ENCODE data around the gene ZBTB17. TPM values are rescaled to one million over a fixed set of nuclear protein-coding genes. Genes with fewer than 3 reads are reported as not detected.
"Not testable (repeated sequence)": the region's sequence is repeated elsewhere in the genome, so short reads cannot be mapped to it uniquely, and the experiment has no call there.

The ZBTB17 gene
- total RNA-seq, 2 donors from 2014 or later = 28.2 to 50.8 TPM

GRCh38 chr1:15899266-15899665 lies 76.6 kb downstream of the ZBTB17 start:
- no peak for DNase-seq (ENCODE audit: low spot score)
- no peak overlapping the region for H3K4me3 ChIP-seq
- TF ChIP-seq POLR2A (IDR thresholded peaks at IDR 0.05) (no peak), POLR2AphosphoS5 (IDR thresholded peaks at IDR 0.05) (no peak)
- H3K9me3 ChIP-seq = no peaks in the 10 kb centered on the region
- WGBS = 78% methylated on average over 9 of the region's 9 CpGs
- no peak overlapping the region for H3K27ac ChIP-seq
- no peaks in the 10 kb centered on the region for H3K36me3 ChIP-seq
- intact Hi-C loops (cut with DNase I) = no loop called here
- no peaks in the 10 kb centered on the region for H3K4me1 ChIP-seq (replicated peaks)
- H3K27me3 ChIP-seq (replicated peaks; ENCODE audit: insufficient read depth) = no peaks in the 10 kb centered on the region

- not testable (repeated sequence) for DNase-seq (ENCODE audit: low spot score); H3K4me1 ChIP-seq (replicated peaks)
Observed at GRCh38 chr1:15896841-15897610, 78.9 kb downstream of the ZBTB17 start.

GRCh38 chr1:15895233-15895632 lies 80.7 kb downstream of the ZBTB17 start:
- no peak for DNase-seq (ENCODE audit: low spot score)
- TF ChIP-seq POLR2A (IDR thresholded peaks at IDR 0.05) (no peak), POLR2AphosphoS5 (IDR thresholded peaks at IDR 0.05) (no peak), CTCF (IDR thresholded peaks at IDR 0.05) (no peak)
- H3K4me3 ChIP-seq = no peak overlapping the region
- no peaks in the 10 kb centered on the region for H3K36me3 ChIP-seq
- no peaks in the 10 kb centered on the region for H3K9me3 ChIP-seq
- H3K27ac ChIP-seq = no peak overlapping the region
- intact Hi-C loops (cut with DNase I) = no loop called here
- no peaks in the 10 kb centered on the region for H3K4me1 ChIP-seq (replicated peaks)
- H3K27me3 ChIP-seq (replicated peaks; ENCODE audit: insufficient read depth) = no peaks in the 10 kb centered on the region

More at GRCh38 chr1:15896841-15897610, 78.9 kb downstream of the ZBTB17 start:
- H3K9me3 ChIP-seq; H3K4me3 ChIP-seq; H3K36me3 ChIP-seq; intact Hi-C loops (cut with DNase I); H3K27ac ChIP-seq; H3K27me3 ChIP-seq (replicated peaks; ENCODE audit: insufficient read depth): not testable (repeated sequence)
- 97% methylated on average over 20 of the region's 20 CpGs for WGBS

GRCh38 chr1:15892857-15893599 lies 82.9 kb downstream of the ZBTB17 start:
- H3K36me3 ChIP-seq; DNase-seq (ENCODE audit: low spot score); intact Hi-C loops (cut with DNase I); H3K4me1 ChIP-seq (replicated peaks); H3K9me3 ChIP-seq; H3K4me3 ChIP-seq; H3K27me3 ChIP-seq (replicated peaks; ENCODE audit: insufficient read depth): not testable (repeated sequence)
- 76% methylated on average over 6 of the region's 6 CpGs for WGBS
- H3K27ac ChIP-seq = peak overlapping the region; percentile 42 to 48

Small RNA genes lying within 50 kb of the gene (small RNA-seq; reads per million reads assigned to genes)
- gene AL034555.1 (0 reads per million in 2 donors), gene AL355994.1 (0 reads per million in 2 donors), gene AL355994.5 (0 reads per million in 2 donors)

Other genes starting within 250 kb of the ZBTB17 start
- gene SLC25A34, start 239.8 kb downstream of the ZBTB17 start, total RNA-seq = 1 to 10 TPM; 1.1 to 1.4 TPM
- gene TMEM82, start 233.6 kb downstream of the ZBTB17 start, total RNA-seq = not detected
- 100 to 1,000 TPM in 1 of 2 donors, 10 to 100 TPM in 1; 33.1 to 111 TPM for gene FBLIM1, start 217.3 kb downstream of the ZBTB17 start, total RNA-seq
- 1 to 10 TPM; 1.6 to 2.4 TPM for gene UQCRHL, start 168.5 kb downstream of the ZBTB17 start, total RNA-seq
- gene SPEN, start 128.4 kb downstream of the ZBTB17 start, total RNA-seq = 10 to 100 TPM; 31.9 to 48.3 TPM
- 1 to 10 TPM in 1 of 2 donors, not detected in 1; 2.7 TPM for gene SRARP, start 28.1 kb upstream of the ZBTB17 start, total RNA-seq
- 10 to 100 TPM; 11.4 to 20.4 TPM for gene HSPB7, start 41.9 kb upstream of the ZBTB17 start, total RNA-seq
- gene CLCNKA, start 45.9 kb upstream of the ZBTB17 start, total RNA-seq = 1 to 10 TPM in 1 of 2 donors, under 1 TPM in 1; 0.41 to 2.1 TPM
- 1 to 10 TPM; 1.0 to 1.9 TPM for gene CLCNKB, start 67.7 kb upstream of the ZBTB17 start, total RNA-seq
- gene FAM131C, start 97.5 kb upstream of the ZBTB17 start, total RNA-seq = not detected
- gene EPHA2, start 180.0 kb upstream of the ZBTB17 start, total RNA-seq = 10 to 100 TPM; 14.8 to 17.7 TPM
- gene ARHGEF19, start 236.6 kb upstream of the ZBTB17 start, total RNA-seq = 10 to 100 TPM; 13.1 to 18.8 TPM

Data from prostate gland (tissue), 2 donors.